Measurements from ENCODE around the gene SCN2B.

SCN2B gene, protein sequence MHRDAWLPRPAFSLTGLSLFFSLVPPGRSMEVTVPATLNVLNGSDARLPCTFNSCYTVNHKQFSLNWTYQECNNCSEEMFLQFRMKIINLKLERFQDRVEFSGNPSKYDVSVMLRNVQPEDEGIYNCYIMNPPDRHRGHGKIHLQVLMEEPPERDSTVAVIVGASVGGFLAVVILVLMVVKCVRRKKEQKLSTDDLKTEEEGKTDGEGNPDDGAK

GRCh38 chr11:118175993-118176777 lies at the start of gene SCN2B:
Gene SCN2B, minus strand, starts transcription at chr11:118176639. Its CDS starts 208 bp downstream, at chr11:118176431.
- DNase-seq, result no peak

DNA sequence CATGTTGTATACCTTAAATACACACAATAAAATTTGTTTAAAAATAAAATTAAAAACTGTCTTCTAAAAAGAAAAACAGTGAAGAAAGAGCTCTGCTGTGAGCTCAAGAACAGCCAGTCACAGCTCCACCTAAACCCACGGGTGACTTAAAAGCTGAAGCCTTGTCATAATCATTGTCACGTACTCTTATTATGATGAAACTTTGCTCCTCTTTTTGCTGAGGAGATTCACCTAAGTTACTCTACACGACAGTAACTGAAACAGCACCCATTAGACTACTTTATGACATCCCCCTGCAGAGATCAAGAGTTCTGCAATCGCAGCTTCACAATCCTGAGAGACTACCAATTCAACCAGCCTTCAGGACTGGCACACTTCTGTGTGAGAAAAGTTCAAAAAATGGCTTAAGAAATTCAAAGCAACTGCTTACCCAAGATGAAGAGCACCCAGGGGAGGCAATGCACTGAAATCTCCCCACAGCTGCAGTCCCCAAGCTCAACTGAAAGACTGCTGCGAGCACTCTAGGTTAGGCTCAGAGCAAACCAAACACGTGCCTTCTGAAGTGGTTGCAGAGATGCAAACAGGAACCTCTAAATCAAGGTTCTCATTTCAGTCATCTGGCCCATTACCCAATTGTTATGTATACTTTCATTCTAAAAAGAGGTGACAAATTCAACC lies 48.2 kb upstream of the SCN2B start, which contains the start of gene JAML:
TSS of gene JAML (minus strand) at position 501 of the 678 bp plus-strand sequence. CDS start 10,145 bp downstream, outside the sequence.
- DNase-seq, result peak; percentile 66 to 72

GRCh38 chr11:118223992-118224391 lies 47.6 kb upstream of the SCN2B start:
- DNase-seq, result no peak

DNA sequence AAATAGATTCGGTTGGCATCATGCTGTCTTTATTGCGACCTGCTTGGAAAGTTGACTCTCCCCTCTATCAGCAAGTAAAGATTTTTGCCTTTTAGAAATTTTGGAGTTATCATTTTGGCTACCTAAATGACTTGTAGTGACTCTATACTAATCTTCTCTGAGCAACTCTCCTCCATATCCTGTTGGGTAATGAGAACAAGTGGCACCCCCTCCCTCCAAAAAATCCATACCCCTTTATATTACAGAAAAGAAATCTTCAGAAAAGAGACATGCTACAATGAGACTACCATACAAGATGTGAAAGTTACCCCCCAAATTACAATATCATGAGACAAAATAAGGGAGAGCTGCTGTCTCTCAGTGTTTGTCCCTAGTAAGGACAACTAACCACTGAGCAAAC lies 47.1 kb upstream of the SCN2B start:
- no peak for DNase-seq

- DNase-seq, result no peak
Observed at GRCh38 chr11:118222437-118222836, 46.0 kb upstream of the SCN2B start.

GRCh38 chr11:118221419-118221818 lies 45.0 kb upstream of the SCN2B start:
- DNase-seq, result no peak

DNA sequence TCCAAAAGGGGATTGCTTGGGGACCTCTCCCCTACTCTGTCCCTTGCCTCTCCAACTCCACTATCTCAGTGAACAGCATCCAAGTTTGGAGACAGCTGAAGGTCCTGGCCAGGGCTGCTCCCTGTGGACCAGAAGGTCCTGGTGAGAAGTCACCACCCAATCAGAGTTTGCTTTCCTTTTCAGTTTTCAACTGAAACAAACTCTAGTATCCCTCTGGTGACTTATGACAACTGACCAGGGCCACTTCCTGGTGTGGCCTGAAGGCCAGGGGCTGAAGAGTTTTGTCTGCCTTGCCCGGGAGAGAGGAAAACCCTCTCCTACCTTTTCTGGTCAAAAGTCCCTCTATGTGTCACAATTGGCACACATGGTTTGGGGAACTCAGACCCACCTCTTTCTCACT lies 43.3 kb upstream of the SCN2B start:
- DNase-seq, result no peak

GRCh38 chr11:118219244-118219643 lies 42.8 kb upstream of the SCN2B start:
- no peak for DNase-seq

DNA sequence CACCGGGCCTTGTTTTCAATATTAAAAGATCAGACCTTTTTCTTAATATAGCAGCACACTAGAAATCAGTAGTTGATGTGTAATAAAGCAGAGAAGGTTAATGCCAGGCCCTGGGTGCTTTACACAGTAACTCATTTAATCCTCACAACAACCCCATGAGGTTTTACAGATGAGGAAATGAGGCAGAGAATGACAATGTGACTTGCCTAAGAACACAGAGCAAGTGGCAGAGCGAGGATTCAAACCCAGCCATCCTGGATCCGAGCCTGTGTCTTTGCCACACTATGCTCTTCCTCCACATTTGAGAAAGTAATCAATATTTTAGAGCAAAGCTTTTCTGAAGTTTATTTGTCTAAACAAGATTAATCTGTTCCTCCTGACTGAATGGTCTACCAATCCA lies 41.1 kb upstream of the SCN2B start:
- no peak for DNase-seq

DNA sequence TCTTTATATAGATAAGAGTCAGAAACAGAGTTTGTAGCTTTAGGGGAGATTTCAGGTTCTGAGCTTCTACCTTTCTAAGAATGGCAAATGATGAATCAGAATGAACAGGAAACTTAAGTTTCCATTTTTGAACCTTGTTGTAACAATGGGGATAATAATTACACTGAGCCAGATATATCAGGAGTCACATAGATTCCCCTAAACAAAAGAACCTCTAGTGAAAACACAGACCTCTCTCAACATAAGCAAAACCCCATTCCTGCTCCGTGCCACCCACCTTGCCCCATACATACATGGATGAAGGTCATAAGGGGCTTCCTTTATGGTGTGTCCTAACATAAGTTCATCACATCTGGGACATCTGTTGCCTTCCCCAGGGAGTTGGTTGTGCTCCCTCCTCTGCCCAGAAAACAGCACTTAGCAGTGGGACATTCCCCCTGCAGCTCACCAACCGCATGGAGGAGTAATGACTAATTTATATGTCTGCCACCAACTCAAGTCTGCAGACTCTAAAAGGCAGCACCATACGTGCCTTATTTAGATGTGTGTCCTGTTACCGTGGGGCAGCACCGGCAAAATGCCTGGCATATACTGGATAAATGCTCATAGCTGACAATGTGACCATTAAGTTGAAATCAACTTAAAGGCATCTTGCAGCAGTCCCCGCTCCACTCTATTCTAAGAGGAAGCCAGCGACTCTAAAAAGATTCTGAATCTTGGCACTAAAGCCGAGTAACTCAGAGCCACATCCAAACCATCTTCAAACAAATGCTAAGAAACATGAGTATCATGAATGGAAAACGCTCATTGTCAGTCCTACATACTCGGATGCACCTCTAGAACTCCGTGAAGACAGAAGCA lies 40.4 kb upstream of the SCN2B start:
- peak in 1 of 2 donors; percentile 20 for DNase-seq

- DNase-seq, result no peak
Observed at GRCh38 chr11:118215765-118216164, 39.3 kb upstream of the SCN2B start.

DNA sequence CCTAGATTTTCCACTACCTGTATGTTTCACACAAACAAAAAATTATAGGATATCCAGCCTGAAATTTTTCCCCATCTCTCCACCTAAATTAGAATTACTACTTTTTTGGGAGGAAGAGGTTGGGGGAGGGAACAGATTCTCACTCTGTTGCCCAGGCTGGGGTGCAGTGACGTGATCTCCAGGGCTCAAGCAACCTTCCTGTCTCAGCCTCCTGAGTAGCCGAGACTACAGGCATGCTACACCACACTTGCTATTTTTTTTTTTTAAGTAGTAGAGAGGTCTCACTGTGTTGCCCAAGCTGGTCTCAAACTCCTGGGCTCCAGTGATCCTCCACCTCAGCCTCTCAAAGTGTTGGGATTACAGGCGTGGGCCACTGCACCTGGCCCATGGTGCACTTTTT lies 38.8 kb upstream of the SCN2B start:
- no peak for DNase-seq

GRCh38 chr11:118214210-118214914 lies 37.9 kb upstream of the SCN2B start:
- peak in 1 of 2 donors; percentile 40 for DNase-seq

- no peak for DNase-seq
Observed at GRCh38 chr11:118213781-118214180, 37.3 kb upstream of the SCN2B start.

DNA sequence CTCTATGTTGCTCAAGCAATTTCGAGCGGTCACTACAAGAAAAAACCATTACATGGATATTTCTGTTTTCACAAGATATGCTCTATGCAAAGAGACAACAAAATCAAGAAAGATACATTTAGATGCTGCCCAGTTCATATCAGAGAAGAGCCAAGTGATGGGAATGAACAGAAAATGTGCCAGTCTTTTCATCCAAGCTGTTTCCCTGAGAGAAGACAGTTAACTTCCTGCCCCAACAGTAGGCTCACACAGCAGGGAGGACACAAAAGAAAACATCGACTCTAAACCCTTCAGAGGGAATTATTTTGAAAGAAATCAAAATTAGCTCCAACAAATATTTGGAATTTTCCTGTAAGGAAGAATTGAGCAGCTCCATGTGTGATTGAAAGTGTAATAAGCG lies 36.8 kb upstream of the SCN2B start:
- DNase-seq, result no peak

DNA sequence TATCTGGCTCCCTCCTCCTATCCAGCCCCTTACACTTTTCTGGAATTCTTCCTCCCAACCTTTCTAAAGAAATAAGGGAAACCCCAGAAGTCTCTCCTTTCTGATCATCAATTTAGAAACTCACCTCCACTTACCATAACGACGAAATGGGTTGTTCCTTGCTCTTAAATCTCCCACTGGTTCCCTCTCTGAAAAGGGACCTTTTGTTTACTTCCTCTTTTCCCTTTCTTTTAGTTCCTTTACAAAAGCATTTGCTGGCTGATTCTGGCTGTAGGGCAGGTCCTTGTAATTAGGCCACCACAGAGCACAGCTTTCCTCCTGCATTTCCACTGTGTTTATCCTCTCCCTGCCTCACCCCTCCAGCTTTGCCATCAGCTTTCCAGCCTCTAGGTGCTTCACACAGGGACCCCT lies 36.3 kb upstream of the SCN2B start:
- no peak for DNase-seq

- DNase-seq, result no peak
Observed at GRCh38 chr11:118212131-118212725, 35.8 kb upstream of the SCN2B start.

GRCh38 chr11:118211006-118211405 lies 34.6 kb upstream of the SCN2B start:
- no peak for DNase-seq

- DNase-seq, result no peak
Observed at GRCh38 chr11:118210323-118210722, 33.9 kb upstream of the SCN2B start.

- DNase-seq, result no peak
Observed at GRCh38 chr11:118209033-118209432, 32.6 kb upstream of the SCN2B start.

DNA sequence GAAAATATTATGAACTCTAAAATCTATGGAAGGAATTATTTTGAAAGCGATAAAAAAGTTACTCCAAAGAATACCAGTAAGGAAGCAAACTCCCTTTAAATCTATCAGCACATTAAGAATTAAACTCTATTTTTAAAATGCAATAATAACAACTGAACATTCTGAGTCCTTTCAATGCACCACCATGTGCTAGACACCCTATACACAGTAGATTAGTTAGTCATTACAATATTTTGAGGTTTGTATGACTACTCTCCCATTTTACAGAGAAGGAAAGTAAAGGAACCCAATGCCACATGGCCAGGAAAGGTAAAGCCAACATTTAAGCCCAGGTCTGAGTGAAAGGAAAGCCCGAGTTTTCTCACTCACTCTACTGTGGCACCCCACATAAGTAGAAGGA lies 30.6 kb upstream of the SCN2B start:
- DNase-seq, result no peak

Data from CD4-positive, alpha-beta T cell treated with Interleukin-1 beta for 1 hour (primary cell).